WTC11 (cell line): Measurements from ENCODE around the gene GABRB2. TPM values are rescaled to one million over a fixed set of nuclear protein-coding genes. Genes with fewer than 3 reads are reported as not detected.

Source experiments
- ATAC-seq: fragments of 200-7000 bp; cut with Tn5 transposase; 2 replicates; pipeline ENCODE4 v1.10.0; 2021; ENCODE audit warnings: mild to moderate bottlenecking, moderate library complexity
- CTCF ChIA-PET: fragments of 300-600 bp; sonication (Branson Sonifier 250); formaldehyde crosslinking; loops from one replicate; lab custom pipeline; 2021; ENCODE audit warnings: antibody characterized with exemption; lab: Charles Lee
- POLR2A ChIA-PET: fragments of 350-600 bp; sonication (Branson Sonifier 250); formaldehyde crosslinking; loops from one replicate; lab custom pipeline; 2021; ENCODE audit warnings: antibody characterized with exemption; lab: Charles Lee
- DNase-seq: peaks from one replicate; pipeline ENCODE4 v3.0.0; 2021; ENCODE audit warnings: low spot score
- H3K27ac Mint-ChIP-seq: 2 replicates; pipeline ENCODE4 v1.8.0; 2021; ENCODE audit warnings: mixed read lengths
- H3K27me3 Mint-ChIP-seq: 2 replicates; pipeline ENCODE4 v1.8.0; 2021; ENCODE audit warnings: low read depth, mild to moderate bottlenecking, moderate library complexity, mixed read lengths
- H3K36me3 Mint-ChIP-seq: 2 replicates; pipeline ENCODE4 v1.8.0; 2021; ENCODE audit warnings: mixed read lengths
- H3K4me1 Mint-ChIP-seq: 2 replicates; pipeline ENCODE4 v1.8.0; 2022; ENCODE audit warnings: mixed read lengths
- H3K4me3 Mint-ChIP-seq: 2 replicates; pipeline ENCODE4 v1.8.0; 2021; ENCODE audit warnings: mild to moderate bottlenecking, moderate library complexity, mixed read lengths
- H3K9me3 Mint-ChIP-seq: 2 replicates; pipeline ENCODE4 v1.8.0; 2021; ENCODE audit warnings: mixed read lengths
- CTCF ChIP-seq: fragments of 200-600 bp; IDR thresholded peaks from 2 replicates; pipeline ENCODE4 v1.8.0; 2022; ENCODE audit warnings: antibody characterized with exemption
- E2F4 ChIP-seq: sonication (generic); formaldehyde crosslinking; IDR thresholded peaks from 2 replicates; pipeline ENCODE4 v1.8.1; 2022; ENCODE audit warnings: low read depth, mild to moderate bottlenecking, moderate library complexity, missing genetic modification reagents, borderline replicate concordance
- FOXJ3 ChIP-seq: sonication (generic); formaldehyde crosslinking; IDR thresholded peaks from 2 replicates; pipeline ENCODE4 v1.9.0; 2021; ENCODE audit warnings: missing genetic modification reagents, mild to moderate bottlenecking, borderline replicate concordance
- GRHL2 ChIP-seq: fragments of 250-450 bp; sonication (Bioruptor Pico); IDR thresholded peaks from 2 replicates; pipeline ENCODE4 v1.8.0; 2022; ENCODE audit warnings: mild to moderate bottlenecking, moderate library complexity; ENCODE audit not compliant: insufficient replicate concordance, severe bottlenecking
- HMGXB4 ChIP-seq: sonication (generic); formaldehyde crosslinking; IDR thresholded peaks from 2 replicates; pipeline ENCODE4 v1.8.1; 2023; ENCODE audit warnings: mild to moderate bottlenecking, moderate library complexity, missing genetic modification reagents
- MAX ChIP-seq: sonication (generic); formaldehyde crosslinking; IDR thresholded peaks from 2 replicates; pipeline ENCODE4 v1.8.0; 2022; ENCODE audit warnings: mild to moderate bottlenecking, missing genetic modification reagents
- NFE2L1 ChIP-seq: sonication (generic); formaldehyde crosslinking; IDR thresholded peaks from 2 replicates; pipeline ENCODE4 v1.8.1; 2023; ENCODE audit warnings: missing genetic modification reagents
- NFYB ChIP-seq: sonication (generic); formaldehyde crosslinking; conservative IDR thresholded peaks from 2 replicates; pipeline ENCODE4 v1.8.0; 2022; ENCODE audit warnings: low read depth, missing genetic modification reagents
- NR2C2 ChIP-seq: sonication (generic); formaldehyde crosslinking; IDR thresholded peaks from 2 replicates; pipeline ENCODE4 v1.8.0; 2022; ENCODE audit warnings: mild to moderate bottlenecking, missing genetic modification reagents
- OVOL2 ChIP-seq: fragments of 250-450 bp; sonication (Bioruptor Pico); IDR thresholded peaks from 2 replicates; pipeline ENCODE4 v1.9.0; 2021; ENCODE audit warnings: mild to moderate bottlenecking, borderline replicate concordance
- RORB ChIP-seq: fragments of 250-450 bp; sonication (Bioruptor Pico); IDR thresholded peaks from 2 replicates; pipeline ENCODE4 v1.9.0; 2021; ENCODE audit warnings: mild to moderate bottlenecking
- SP1 ChIP-seq: sonication (generic); formaldehyde crosslinking; conservative IDR thresholded peaks from 2 replicates; pipeline ENCODE4 v1.8.1; 2022; ENCODE audit warnings: missing genetic modification reagents
- TP53 ChIP-seq: sonication (generic); formaldehyde crosslinking; IDR thresholded peaks from 2 replicates; pipeline ENCODE4 v1.8.1; 2023; ENCODE audit warnings: mild to moderate bottlenecking, missing genetic modification reagents
- ZNF121 ChIP-seq: sonication (generic); formaldehyde crosslinking; IDR thresholded peaks from 2 replicates; pipeline ENCODE4 v1.8.0; 2023; ENCODE audit warnings: missing genetic modification reagents
- ZNF416 ChIP-seq: fragments of 250-450 bp; sonication (Bioruptor Pico); IDR thresholded peaks from 2 replicates; pipeline ENCODE4 v1.9.0; 2021; ENCODE audit warnings: mild to moderate bottlenecking, inconsistent platforms
- ZNF423 ChIP-seq: fragments of 250-450 bp; sonication (Bioruptor Pico); IDR thresholded peaks from 2 replicates; pipeline ENCODE4 v2.1.2; 2022; ENCODE audit warnings: mild to moderate bottlenecking, moderate library complexity
- ZNF512 ChIP-seq: sonication (generic); formaldehyde crosslinking; IDR thresholded peaks from 2 replicates; pipeline ENCODE4 v1.8.1; 2022; ENCODE audit warnings: missing genetic modification reagents, borderline replicate concordance
- total RNA-seq: library from RNA; stranded (reverse); gene quantifications from 3 replicates; pipeline ENCODE4 v1.2.3, GENCODE V29; 2021
- TF ChIP-seq, protein P1 (sequence below): sonication (generic); formaldehyde crosslinking; IDR thresholded peaks from 2 replicates; pipeline ENCODE4 v1.8.1; 2023; ENCODE audit warnings: mild to moderate bottlenecking, missing genetic modification reagents, moderate library complexity
- TF ChIP-seq, protein P2 (sequence below): sonication (generic); formaldehyde crosslinking; IDR thresholded peaks from 2 replicates; pipeline ENCODE4 v1.8.1; 2022; ENCODE audit warnings: mild to moderate bottlenecking, moderate library complexity, missing genetic modification reagents
- TF ChIP-seq, protein P3 (sequence below): sonication (generic); formaldehyde crosslinking; IDR thresholded peaks from 2 replicates; pipeline ENCODE4 v1.8.1; 2023; ENCODE audit warnings: mild to moderate bottlenecking, missing genetic modification reagents, moderate library complexity

GABRB2 gene
- total RNA-seq, 1 experiment from 2014 or later = 0.79 TPM

- Mint-ChIP-seq H3K4me3 (no peak overlapping the region), H3K27ac (no peak overlapping the region), H3K9me3 (no peaks in the 10 kb centered on the region), H3K4me1 (no peaks in the 10 kb centered on the region), H3K27me3 (no peaks in the 10 kb centered on the region), H3K36me3 (no peaks in the 10 kb centered on the region)
- no peak for DNase-seq
- TF ChIP-seq ZNF416 (no peak), NFE2L1 (CRISPR knock-in tag) (no peak), ZNF512 (CRISPR knock-in tag) (no peak), MAX (CRISPR knock-in tag) (no peak), E2F4 (CRISPR knock-in tag) (no peak), ZNF423 (no peak), SP1 (no peak)
- TF ChIP-seq, protein P1, sequence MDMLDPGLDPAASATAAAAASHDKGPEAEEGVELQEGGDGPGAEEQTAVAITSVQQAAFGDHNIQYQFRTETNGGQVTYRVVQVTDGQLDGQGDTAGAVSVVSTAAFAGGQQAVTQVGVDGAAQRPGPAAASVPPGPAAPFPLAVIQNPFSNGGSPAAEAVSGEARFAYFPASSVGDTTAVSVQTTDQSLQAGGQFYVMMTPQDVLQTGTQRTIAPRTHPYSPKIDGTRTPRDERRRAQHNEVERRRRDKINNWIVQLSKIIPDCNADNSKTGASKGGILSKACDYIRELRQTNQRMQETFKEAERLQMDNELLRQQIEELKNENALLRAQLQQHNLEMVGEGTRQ = no peak
- TF ChIP-seq, protein P2, sequence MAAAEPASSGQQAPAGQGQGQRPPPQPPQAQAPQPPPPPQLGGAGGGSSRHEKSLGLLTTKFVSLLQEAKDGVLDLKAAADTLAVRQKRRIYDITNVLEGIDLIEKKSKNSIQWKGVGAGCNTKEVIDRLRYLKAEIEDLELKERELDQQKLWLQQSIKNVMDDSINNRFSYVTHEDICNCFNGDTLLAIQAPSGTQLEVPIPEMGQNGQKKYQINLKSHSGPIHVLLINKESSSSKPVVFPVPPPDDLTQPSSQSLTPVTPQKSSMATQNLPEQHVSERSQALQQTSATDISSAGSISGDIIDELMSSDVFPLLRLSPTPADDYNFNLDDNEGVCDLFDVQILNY (CRISPR knock-in tag) = no peak
- ChIA-PET POLR2A (no interaction called here), CTCF (no interaction called here)
- ATAC-seq = no peak
These were observed 150.4 kb downstream of the GABRB2 start for GRCh38 chr5:161396171-161396570.

DNA sequence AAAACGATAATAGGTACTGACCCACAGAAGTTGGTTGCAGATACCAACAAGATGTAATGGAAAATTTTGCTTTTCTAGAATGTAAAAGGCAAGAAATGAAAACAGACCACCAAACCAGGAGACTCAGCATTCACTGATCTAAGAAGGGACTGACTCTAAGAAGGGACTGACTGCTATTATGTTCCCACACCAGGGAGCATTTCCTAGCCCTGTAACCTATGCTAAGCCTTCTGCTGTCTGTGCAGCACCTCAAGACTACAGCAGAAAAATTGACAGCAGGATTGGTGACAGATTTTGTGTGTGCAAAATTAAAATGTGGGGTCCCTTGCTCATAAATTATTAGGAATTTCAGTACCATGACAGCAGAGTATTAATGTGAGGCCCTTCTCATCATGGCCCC is 154.8 kb downstream of the GABRB2 start:
- ATAC-seq = peak; percentile 60; the same call in 1 of the 2 replicates
- no peak for DNase-seq
- ChIA-PET POLR2A (no interaction called here), CTCF (no interaction called here)
- no peak for TF ChIP-seq ZNF416
- Mint-ChIP-seq H3K9me3 (no peaks in the 10 kb centered on the region), H3K4me1 (no peaks in the 10 kb centered on the region), H3K4me3 (no peak overlapping the region), H3K27ac (no peak overlapping the region), H3K36me3 (no peaks in the 10 kb centered on the region), H3K27me3 (no peaks in the 10 kb centered on the region)

DNA sequence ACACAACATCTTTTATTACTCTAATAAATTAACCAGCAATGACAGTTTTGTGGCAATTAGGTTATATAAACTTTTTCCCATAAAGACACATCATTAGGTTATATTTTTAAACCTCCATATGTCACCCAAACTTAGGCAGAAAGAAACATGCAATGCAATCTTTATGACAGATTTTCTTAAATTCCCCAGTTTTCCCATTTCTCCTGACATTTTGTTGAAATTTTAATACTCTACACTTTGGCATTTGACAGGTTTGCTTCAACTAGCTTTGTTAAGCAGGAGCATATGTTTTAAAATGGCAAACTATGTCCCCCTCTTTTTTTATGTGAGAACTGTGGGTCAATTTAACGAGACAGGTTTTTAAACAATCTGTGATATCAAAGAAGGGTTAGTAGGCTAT is 155.5 kb downstream of the GABRB2 start:
- Mint-ChIP-seq H3K4me3 (no peak overlapping the region), H3K27me3 (no peaks in the 10 kb centered on the region), H3K36me3 (no peaks in the 10 kb centered on the region), H3K27ac (no peak overlapping the region), H3K9me3 (no peaks in the 10 kb centered on the region), H3K4me1 (no peaks in the 10 kb centered on the region)
- no peak for TF ChIP-seq OVOL2 (CRISPR knock-in tag)
- TF ChIP-seq RORB (CRISPR knock-in tag) = no peak
- TF ChIP-seq NR2C2 = no peak
- TF ChIP-seq NFYB (CRISPR knock-in tag) = no peak
- TF ChIP-seq GRHL2 = no peak
- TF ChIP-seq MAX (CRISPR knock-in tag) = no peak
- TF ChIP-seq TP53 = no peak
- DNase-seq (no peak), ATAC-seq (no peak)
- ChIA-PET POLR2A (no interaction called here), CTCF (no interaction called here)

- Mint-ChIP-seq H3K4me1 (no peaks in the 10 kb centered on the region), H3K9me3 (no peaks in the 10 kb centered on the region), H3K27me3 (no peaks in the 10 kb centered on the region), H3K4me3 (no peak overlapping the region), H3K36me3 (no peaks in the 10 kb centered on the region), H3K27ac (no peak overlapping the region)
- ChIA-PET POLR2A (no interaction called here), CTCF (interaction anchor here (0.6 kb wide), 1 partner anchor 617 kb away, joined by 4 read pairs; no protein-coding TSS in a partner anchor)
- ATAC-seq (no peak), DNase-seq (no peak)
- TF ChIP-seq ZNF121 (CRISPR knock-in tag) (no peak), CTCF (no peak), HMGXB4 (no peak), NR2C2 (no peak), FOXJ3 (no peak)
- TF ChIP-seq, protein P1 = no peak
- TF ChIP-seq, protein P3, sequence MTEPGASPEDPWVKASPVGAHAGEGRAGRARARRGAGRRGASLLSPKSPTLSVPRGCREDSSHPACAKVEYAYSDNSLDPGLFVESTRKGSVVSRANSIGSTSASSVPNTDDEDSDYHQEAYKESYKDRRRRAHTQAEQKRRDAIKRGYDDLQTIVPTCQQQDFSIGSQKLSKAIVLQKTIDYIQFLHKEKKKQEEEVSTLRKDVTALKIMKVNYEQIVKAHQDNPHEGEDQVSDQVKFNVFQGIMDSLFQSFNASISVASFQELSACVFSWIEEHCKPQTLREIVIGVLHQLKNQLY (CRISPR knock-in tag) = no peak
These were observed 159.4 kb downstream of the GABRB2 start for GRCh38 chr5:161387121-161387520.
